ENCODE measurements around the gene SORCS2.

SORCS2 gene

DNA sequence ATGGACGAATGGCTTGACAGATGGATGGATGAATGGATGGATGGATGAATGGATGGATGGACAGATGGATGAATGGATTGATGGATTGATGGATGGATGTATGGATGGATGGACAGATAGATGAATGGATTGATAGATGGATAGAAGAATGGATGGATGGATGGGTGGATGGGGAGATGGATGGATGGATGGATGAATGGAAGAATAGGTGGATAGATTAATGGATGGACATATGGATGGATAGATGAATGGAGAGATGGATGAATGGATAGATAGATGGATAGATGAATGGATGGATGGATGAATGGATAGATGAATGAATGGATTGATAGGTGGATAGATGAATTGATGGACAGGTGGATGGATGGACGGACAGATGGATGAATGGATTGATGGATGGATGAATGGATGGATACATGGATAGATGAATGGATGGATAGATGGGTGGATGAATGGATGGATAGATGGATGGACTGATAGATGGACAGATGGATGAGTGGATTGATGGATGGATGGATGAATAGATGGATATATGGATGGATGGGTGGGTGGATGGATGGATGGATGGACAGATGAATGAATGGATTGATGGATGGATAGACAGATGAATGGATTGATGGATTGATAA is 208.4 kb downstream of the SORCS2 start:
- Histone ChIP-seq H3K27ac (no peak overlapping the region), H3K9me3 (ENCODE audit: low read depth, low read length) (no peaks in the 10 kb centered on the region), H3K9ac (ENCODE audit: insufficient read length) (no peak overlapping the region), H3K36me3 (ENCODE audit: insufficient read depth, low read length) (no peaks in the 10 kb centered on the region), H3K4me3 (no peak overlapping the region)
- TF ChIP-seq POLR2AphosphoS5 (IDR thresholded peaks at IDR 0.05; ENCODE audit: borderline replicate concordance, low read depth, low read length) (no peak), FOXP2 (optimal IDR thresholded peaks at IDR 0.05; ENCODE audit: control extremely low read depth, extremely low read length, insufficient read depth) (no peak), EZH2 (IDR thresholded peaks at IDR 0.05) (no peak)
- no peak for DNase-seq (ENCODE audit: low read depth, low spot score)

DNA sequence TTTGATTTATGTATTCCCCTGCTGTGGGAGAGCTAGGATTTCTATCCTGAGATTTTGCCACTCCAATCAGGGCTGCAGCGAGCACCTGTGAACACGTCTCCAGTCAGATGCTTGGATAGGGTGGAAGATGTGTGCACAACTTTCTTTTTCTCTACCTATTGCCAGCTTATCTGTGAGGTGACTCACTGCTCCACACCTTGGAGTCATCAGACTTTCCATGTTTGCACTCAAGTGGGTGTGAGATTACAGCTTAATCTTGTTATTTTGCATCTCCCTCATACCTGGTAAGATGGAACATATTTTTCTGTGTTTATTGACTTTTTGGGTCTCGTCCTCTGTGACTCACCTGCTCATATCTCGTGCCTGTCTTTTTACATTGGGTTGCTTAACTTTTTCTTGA is 210.2 kb downstream of the SORCS2 start:
- H3K27ac ChIP-seq = no peak overlapping the region

DNA sequence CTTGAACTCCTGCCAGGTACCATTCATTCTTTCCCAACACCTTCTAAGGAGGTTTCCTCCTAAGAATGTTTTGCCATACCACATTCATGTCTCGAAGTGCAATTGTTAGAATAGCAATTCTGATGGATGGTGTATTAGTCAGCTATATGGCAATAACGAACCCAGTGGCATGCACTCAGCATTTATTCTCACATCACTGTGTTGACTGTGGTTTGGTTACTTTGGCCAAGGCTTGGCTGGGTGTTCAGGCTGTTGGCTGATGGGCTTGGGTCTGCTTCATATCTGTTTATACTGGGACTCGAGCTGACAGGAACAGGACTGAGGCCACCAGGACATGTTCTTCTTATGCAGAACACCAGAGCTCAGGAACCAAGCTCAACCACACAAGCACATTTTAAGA is 210.7 kb downstream of the SORCS2 start:
- no peaks in the 10 kb centered on the region for H3K9me3 ChIP-seq (ENCODE audit: low read depth, low read length)
- no peak for TF ChIP-seq FOXP2 (optimal IDR thresholded peaks at IDR 0.05; ENCODE audit: control extremely low read depth, extremely low read length, insufficient read depth)
- TF ChIP-seq EZH2 (IDR thresholded peaks at IDR 0.05) = no peak
- no peak for TF ChIP-seq POLR2AphosphoS5 (IDR thresholded peaks at IDR 0.05; ENCODE audit: borderline replicate concordance, low read depth, low read length)
- DNase-seq (ENCODE audit: low read depth, low spot score) = no peak

More for the DNA sequence above, 210.2 kb downstream of the SORCS2 start:
- Histone ChIP-seq H3K36me3 (ENCODE audit: insufficient read depth, low read length) (no peaks in the 10 kb centered on the region), H3K4me3 (no peak overlapping the region), H3K9me3 (ENCODE audit: low read depth, low read length) (no peaks in the 10 kb centered on the region), H3K9ac (ENCODE audit: insufficient read length) (no peak overlapping the region)
- DNase-seq (ENCODE audit: low read depth, low spot score) = no peak
- no peak for TF ChIP-seq POLR2AphosphoS5 (IDR thresholded peaks at IDR 0.05; ENCODE audit: borderline replicate concordance, low read depth, low read length)
- TF ChIP-seq FOXP2 (optimal IDR thresholded peaks at IDR 0.05; ENCODE audit: control extremely low read depth, extremely low read length, insufficient read depth) = no peak
- TF ChIP-seq EZH2 (IDR thresholded peaks at IDR 0.05) = no peak

DNA sequence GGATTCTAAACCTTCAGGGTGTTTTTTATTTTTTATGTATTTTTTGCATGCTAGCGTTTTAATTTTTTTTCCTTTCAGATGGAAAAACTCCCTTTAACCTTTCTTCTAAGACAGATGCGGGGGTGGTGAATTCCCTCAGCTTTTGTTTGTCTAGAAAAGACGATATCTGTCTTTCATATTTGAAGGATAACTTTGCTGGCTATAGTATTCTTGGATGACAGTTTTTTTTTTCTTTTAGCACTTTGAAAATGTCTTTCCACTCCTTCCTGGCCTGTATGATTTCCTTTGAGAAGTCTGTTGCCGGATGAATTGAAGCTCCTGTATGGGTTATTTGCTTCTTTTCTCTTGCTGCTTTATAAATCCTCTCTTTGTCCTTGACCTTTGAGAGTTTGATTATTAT is 215.8 kb downstream of the SORCS2 start:
- no peak for DNase-seq (ENCODE audit: low read depth, low spot score)
- no peak overlapping the region for H3K4me3 ChIP-seq
- no peaks in the 10 kb centered on the region for H3K9me3 ChIP-seq (ENCODE audit: low read depth, low read length)
- H3K27ac ChIP-seq = no peak overlapping the region
- no peak overlapping the region for H3K9ac ChIP-seq (ENCODE audit: insufficient read length)
- H3K36me3 ChIP-seq (ENCODE audit: insufficient read depth, low read length) = no peaks in the 10 kb centered on the region
- TF ChIP-seq FOXP2 (optimal IDR thresholded peaks at IDR 0.05; ENCODE audit: control extremely low read depth, extremely low read length, insufficient read depth) = no peak
- no peak for TF ChIP-seq POLR2AphosphoS5 (IDR thresholded peaks at IDR 0.05; ENCODE audit: borderline replicate concordance, low read depth, low read length)
- TF ChIP-seq EZH2 (IDR thresholded peaks at IDR 0.05) = no peak

More for the DNA sequence above, 210.7 kb downstream of the SORCS2 start:
- no peak overlapping the region for H3K27ac ChIP-seq
- no peak overlapping the region for H3K4me3 ChIP-seq
- H3K9ac ChIP-seq (ENCODE audit: insufficient read length) = no peak overlapping the region
- H3K36me3 ChIP-seq (ENCODE audit: insufficient read depth, low read length) = no peaks in the 10 kb centered on the region

DNA sequence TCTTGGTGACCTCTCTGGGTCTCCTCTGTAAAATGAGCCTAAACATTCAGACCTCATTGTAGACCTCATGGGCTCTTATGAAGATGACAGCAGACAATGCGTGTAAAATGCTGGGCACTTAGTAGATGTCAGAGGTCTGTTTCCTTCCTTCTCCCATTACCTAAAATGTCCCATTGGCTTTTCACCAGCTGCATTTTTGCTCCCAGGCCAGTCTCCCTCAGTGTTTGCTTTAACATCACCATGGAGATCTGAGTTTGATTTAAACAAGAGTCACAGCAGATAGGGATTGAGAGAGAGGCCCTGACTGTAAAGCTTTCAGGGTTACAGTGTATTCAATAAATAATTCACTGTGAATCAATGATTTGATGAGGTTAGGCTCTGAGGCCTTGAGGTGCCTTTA is 218.1 kb downstream of the SORCS2 start:
- TF ChIP-seq EZH2 (IDR thresholded peaks at IDR 0.05) = no peak
- no peak for TF ChIP-seq FOXP2 (optimal IDR thresholded peaks at IDR 0.05; ENCODE audit: control extremely low read depth, extremely low read length, insufficient read depth)
- no peak for TF ChIP-seq POLR2AphosphoS5 (IDR thresholded peaks at IDR 0.05; ENCODE audit: borderline replicate concordance, low read depth, low read length)
- H3K9me3 ChIP-seq (ENCODE audit: low read depth, low read length) = no peaks in the 10 kb centered on the region
- DNase-seq (ENCODE audit: low read depth, low spot score) = no peak
- H3K27ac ChIP-seq = no peak overlapping the region
- H3K4me3 ChIP-seq = no peak overlapping the region
- H3K9ac ChIP-seq (ENCODE audit: insufficient read length) = no peak overlapping the region
- H3K36me3 ChIP-seq (ENCODE audit: insufficient read depth, low read length) = no peaks in the 10 kb centered on the region

DNA sequence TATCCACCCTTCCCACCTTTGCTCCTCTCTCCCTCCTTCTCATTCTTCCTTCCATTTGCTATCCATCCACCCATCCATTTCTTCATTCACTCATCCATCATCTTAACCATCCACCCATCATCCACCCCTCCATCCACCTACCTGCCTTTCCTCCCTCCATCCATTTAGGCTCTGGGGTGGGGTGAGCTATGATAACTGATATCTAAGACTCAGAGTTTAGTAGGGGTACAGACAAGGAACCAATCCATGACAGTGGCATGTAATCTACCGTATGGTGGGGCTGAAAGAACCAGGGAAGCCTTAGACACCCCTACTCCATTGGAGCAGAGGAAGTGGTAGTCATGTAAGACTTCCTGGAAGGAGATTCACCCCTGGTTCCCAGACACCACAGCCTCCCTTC is 219.2 kb downstream of the SORCS2 start:
- H3K9ac ChIP-seq (ENCODE audit: insufficient read length) = no peak overlapping the region
- H3K36me3 ChIP-seq (ENCODE audit: insufficient read depth, low read length) = no peaks in the 10 kb centered on the region
- no peak overlapping the region for H3K27ac ChIP-seq
- no peak for TF ChIP-seq FOXP2 (optimal IDR thresholded peaks at IDR 0.05; ENCODE audit: control extremely low read depth, extremely low read length, insufficient read depth)
- no peak for TF ChIP-seq POLR2AphosphoS5 (IDR thresholded peaks at IDR 0.05; ENCODE audit: borderline replicate concordance, low read depth, low read length)
- TF ChIP-seq EZH2 (IDR thresholded peaks at IDR 0.05) = no peak
- no peak overlapping the region for H3K4me3 ChIP-seq
- DNase-seq (ENCODE audit: low read depth, low spot score) = no peak
- H3K9me3 ChIP-seq (ENCODE audit: low read depth, low read length) = no peaks in the 10 kb centered on the region

DNA sequence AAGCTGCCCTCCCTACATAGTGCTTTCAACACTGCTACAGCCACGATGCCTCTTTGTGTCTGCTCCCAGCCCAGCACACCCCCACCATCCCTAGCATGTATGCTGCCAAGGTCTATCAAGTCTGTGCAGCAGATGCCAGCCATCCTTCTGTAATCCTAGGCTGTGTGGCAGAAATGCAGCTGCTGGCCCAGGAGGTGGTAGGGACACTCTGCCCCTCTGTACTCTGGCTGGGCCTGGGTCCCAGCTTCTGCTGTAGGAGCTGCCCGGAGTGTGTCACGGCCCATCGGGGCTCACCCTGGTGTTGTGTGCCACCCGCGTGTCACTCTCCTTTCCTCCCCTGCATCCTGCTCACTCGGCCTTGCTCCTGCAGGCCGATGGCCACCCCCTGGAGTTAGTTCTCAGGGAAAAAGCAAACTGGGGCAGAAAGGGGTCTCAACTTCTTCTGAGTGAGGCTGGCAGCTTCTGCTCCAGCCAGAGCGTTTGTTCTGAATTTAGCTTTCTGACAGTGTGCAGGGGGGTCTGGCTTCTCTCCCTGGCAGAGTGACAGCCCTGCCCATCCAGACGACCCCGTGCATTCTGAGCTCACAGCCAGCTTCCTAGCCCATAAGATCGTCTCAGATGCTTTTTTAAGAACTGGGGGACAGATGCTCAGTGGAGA is 219.7 kb downstream of the SORCS2 start:
- DNase-seq (ENCODE audit: low read depth, low spot score) = no peak
- no peak overlapping the region for H3K4me3 ChIP-seq
- H3K9me3 ChIP-seq (ENCODE audit: low read depth, low read length) = no peaks in the 10 kb centered on the region
- H3K36me3 ChIP-seq (ENCODE audit: insufficient read depth, low read length) = no peaks in the 10 kb centered on the region
- H3K9ac ChIP-seq (ENCODE audit: insufficient read length) = no peak overlapping the region
- no peak overlapping the region for H3K27ac ChIP-seq
- TF ChIP-seq EZH2 (IDR thresholded peaks at IDR 0.05) = no peak
- no peak for TF ChIP-seq FOXP2 (optimal IDR thresholded peaks at IDR 0.05; ENCODE audit: control extremely low read depth, extremely low read length, insufficient read depth)
- TF ChIP-seq POLR2AphosphoS5 (IDR thresholded peaks at IDR 0.05; ENCODE audit: borderline replicate concordance, low read depth, low read length) = no peak

DNA sequence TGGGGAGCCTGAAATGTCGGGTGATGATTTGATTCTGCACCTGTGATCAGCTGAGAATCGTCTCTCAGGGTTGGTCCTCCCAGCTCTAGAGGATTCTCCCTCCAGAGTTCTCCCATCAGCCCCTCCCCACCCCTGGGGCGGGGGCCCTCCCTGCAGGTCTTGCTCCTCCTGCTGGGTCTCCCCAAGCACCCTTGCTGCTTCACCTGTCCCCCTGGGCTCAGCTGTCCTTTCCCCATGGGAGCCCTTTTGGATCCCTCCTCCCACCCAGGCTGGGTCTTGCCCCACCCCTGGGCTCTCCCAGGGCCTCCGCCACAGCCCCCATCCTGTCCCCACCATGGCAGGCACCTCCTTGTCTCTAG is 220.2 kb downstream of the SORCS2 start:
- Histone ChIP-seq H3K27ac (no peak overlapping the region), H3K9me3 (ENCODE audit: low read depth, low read length) (no peaks in the 10 kb centered on the region), H3K36me3 (ENCODE audit: insufficient read depth, low read length) (no peaks in the 10 kb centered on the region), H3K4me3 (no peak overlapping the region), H3K9ac (ENCODE audit: insufficient read length) (no peak overlapping the region)
- TF ChIP-seq POLR2AphosphoS5 (IDR thresholded peaks at IDR 0.05; ENCODE audit: borderline replicate concordance, low read depth, low read length) (no peak), EZH2 (IDR thresholded peaks at IDR 0.05) (no peak)
- DNase-seq (ENCODE audit: low read depth, low spot score) = no peak

DNA sequence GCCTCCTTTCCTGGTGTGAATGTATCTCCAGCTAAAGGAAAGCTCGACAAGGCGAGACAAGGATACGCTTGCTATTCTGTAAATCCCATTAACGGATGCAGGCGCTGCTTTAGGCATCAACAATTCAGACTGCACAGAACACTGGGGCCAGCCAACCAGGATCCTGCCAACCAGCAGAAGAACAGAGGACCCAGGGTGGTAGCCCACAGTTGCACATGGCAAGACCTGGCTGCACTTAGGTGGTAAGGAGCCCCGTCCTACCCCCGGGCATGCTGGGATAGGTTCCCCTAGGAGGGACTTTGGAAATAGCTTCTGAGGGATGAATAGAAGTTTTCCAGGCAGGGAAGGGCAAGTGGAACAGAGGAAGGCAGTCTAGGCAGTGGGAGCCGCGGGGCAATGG is 221.7 kb downstream of the SORCS2 start:
- H3K9ac ChIP-seq (ENCODE audit: insufficient read length) = no peak overlapping the region
- no peak overlapping the region for H3K4me3 ChIP-seq
- no peak overlapping the region for H3K27ac ChIP-seq
- no peaks in the 10 kb centered on the region for H3K9me3 ChIP-seq (ENCODE audit: low read depth, low read length)
- no peak for TF ChIP-seq EZH2 (IDR thresholded peaks at IDR 0.05)
- DNase-seq (ENCODE audit: low read depth, low spot score) = no peak
- H3K36me3 ChIP-seq (ENCODE audit: insufficient read depth, low read length) = no peaks in the 10 kb centered on the region

Data from SK-N-MC (cell line).